HCT116 (cell line): ENCODE measurements around the gene NSG2. TPM values are rescaled to one million over a fixed set of nuclear protein-coding genes. Genes with fewer than 3 reads are reported as not detected.

Source experiments
- ATAC-seq: fragments of 200-7000 bp; cut with Tn5 transposase; 2 replicates; pipeline ENCODE4 v1.9.1; 2020; ENCODE audit warnings: mild to moderate bottlenecking, moderate library complexity
- BruUV-seq: library from RNA; stranded (reverse); fragments of 400-500 nt; replicated peaks from 2 replicates; lab custom pipeline; 2021; lab: Mats Ljungman, UMichigan
- CTCF ChIA-PET: fragments of 300-600 bp; sonication (Branson Sonifier 250); formaldehyde crosslinking; loops from one replicate; lab custom pipeline; 2021; ENCODE audit warnings: antibody characterized with exemption; lab: Charles Lee
- POLR2A ChIA-PET: fragments of 300-600, 350-600 bp; sonication (Branson Sonifier 250); formaldehyde crosslinking; loops from one replicate; lab custom pipeline; 2021; ENCODE audit warnings: antibody characterized with exemption; lab: Charles Lee
- RAD21 ChIA-PET, 2 experiments: fragments of 300-600 bp; sonication (Branson Sonifier 250); formaldehyde crosslinking; loops; one replicate each; lab custom pipeline; 2023; ENCODE audit warnings: low total read pairs in 2 of 2; ENCODE audit not compliant: uncharacterized antibody in 2 of 2, unreplicated experiment in 2 of 2, low non-redundant PET in 1 of 2; lab: Charles Lee
- DNase-seq: peaks from one replicate; pipeline ENCODE4 v3.0.0-alpha.2; 2010; ENCODE audit warnings: low read depth, low spot score
- H2AFZ ChIP-seq: fragments of 200-600 bp; shearing (Covaris generic), sonication (generic); 2 replicates; pipeline ENCODE4 v1.6.1; 2017; ENCODE audit warnings: low read depth, mixed run types, mixed read lengths, antibody characterized with exemption, low read length; ENCODE audit not compliant: poor library complexity, severe bottlenecking
- H3K27ac ChIP-seq: 2 replicates; pipeline ENCODE4 v1.5.1; 2012; ENCODE audit warnings: low read depth, low read length
- H3K27me3 ChIP-seq: fragments of 200-600 bp; sonication (generic); 2 replicates; pipeline ENCODE4 v1.6.1; 2016; ENCODE audit warnings: mixed run types, low read length, mixed read lengths; ENCODE audit not compliant: insufficient read depth
- H3K36me3 ChIP-seq, 2 experiments: fragments of 200-500 bp in 1 of 2; fragments of 200-600 bp in 1 of 2; sonication (Bioruptor generic) in 1 of 2; sonication (generic) in 1 of 2; 2 replicates each; pipeline versions ENCODE4 v1.5.1 to v1.6.1; 2014 to 2016; ENCODE audit warnings: low read length in 2 of 2, inconsistent platforms in 1 of 2, mixed read lengths in 1 of 2, mixed run types in 1 of 2; ENCODE audit not compliant: insufficient read depth in 2 of 2, control insufficient read depth in 1 of 2
- H3K4me1 ChIP-seq, 2 experiments: fragments of 200-600 bp in 1 of 2; sonication (generic) in 1 of 2; 2 replicates each; pipeline versions ENCODE4 v1.5.1 to v1.6.1; 2012 to 2017; ENCODE audit warnings: low read length in 2 of 2, inconsistent platforms in 1 of 2, mild to moderate bottlenecking in 1 of 2, mixed read lengths in 1 of 2, mixed run types in 1 of 2, moderate library complexity in 1 of 2; ENCODE audit not compliant: insufficient read depth in 2 of 2, control insufficient read depth in 1 of 2
- H3K4me2 ChIP-seq: fragments of 200-600 bp; sonication (generic); 2 replicates; pipeline ENCODE4 v1.6.1; 2017; ENCODE audit warnings: mixed run types, low read length, mixed read lengths
- H3K4me3 ChIP-seq, 2 experiments: fragments of 200-600 bp in 1 of 2; sonication (generic) in 1 of 2; replicated peaks in 1 of 2; 2 replicates each; pipeline ENCODE4 v1.5.1; 2011 to 2016; ENCODE audit warnings: low read length in 2 of 2, control low read depth in 1 of 2, low read depth in 1 of 2, mild to moderate bottlenecking in 1 of 2, mixed read lengths in 1 of 2, mixed run types in 1 of 2
- H3K79me2 ChIP-seq: fragments of 200-600 bp; sonication (generic); 2 replicates; pipeline ENCODE4 v1.6.1; 2017; ENCODE audit warnings: mild to moderate bottlenecking, mixed run types, low read length, moderate library complexity, mixed read lengths; ENCODE audit not compliant: insufficient read depth
- H3K9ac ChIP-seq: fragments of 200-600 bp; sonication (generic); 2 replicates; pipeline ENCODE4 v1.6.1; 2016; ENCODE audit warnings: low read length, mixed read lengths
- H3K9me2 ChIP-seq: fragments of 200-600 bp; sonication (generic), shearing (Covaris generic); 2 replicates; pipeline ENCODE4 v1.6.1; 2017; ENCODE audit warnings: mixed run types, mild to moderate bottlenecking, moderate library complexity; ENCODE audit not compliant: insufficient read depth
- H3K9me3 ChIP-seq, 2 experiments: fragments of 200-500 bp in 1 of 2; fragments of 200-600 bp in 1 of 2; sonication (Bioruptor generic) in 1 of 2; sonication (generic) in 1 of 2; 2 replicates each; pipeline ENCODE4 v1.6.1; 2014 to 2017; ENCODE audit warnings: low read length in 2 of 2, mixed read lengths in 2 of 2, inconsistent platforms in 1 of 2, low read depth in 1 of 2, mild to moderate bottlenecking in 1 of 2, mixed run types in 1 of 2, moderate library complexity in 1 of 2; ENCODE audit not compliant: control insufficient read depth in 1 of 2, insufficient read depth in 1 of 2
- H4K20me1 ChIP-seq: fragments of 200-600 bp; sonication (generic), shearing (Covaris generic); 2 replicates; pipeline ENCODE4 v1.6.1; 2017; ENCODE audit warnings: mixed run types, mild to moderate bottlenecking, moderate library complexity; ENCODE audit not compliant: insufficient read depth
- CBX3 ChIP-seq: IDR thresholded peaks from 2 replicates; pipeline ENCODE4 v1.6.1; 2012; ENCODE audit warnings: low read depth
- CEBPB ChIP-seq: IDR thresholded peaks from 2 replicates; pipeline ENCODE4 v1.6.1; 2012; ENCODE audit warnings: low read depth
- EGR1 ChIP-seq: IDR thresholded peaks from 2 replicates; pipeline ENCODE4 v1.6.1; 2012; ENCODE audit warnings: low read depth
- EZH2 ChIP-seq: fragments of 200-600 bp; sonication (generic); IDR thresholded peaks from 2 replicates; pipeline ENCODE4 v1.6.1; 2017; ENCODE audit warnings: antibody characterized with exemption, mixed run types
- EZH2phosphoT487 ChIP-seq: fragments of 200-600 bp; IDR thresholded peaks from 2 replicates; pipeline ENCODE4 v1.6.1; 2018; ENCODE audit warnings: antibody characterized with exemption, borderline replicate concordance
- JUND ChIP-seq: IDR thresholded peaks from 2 replicates; pipeline ENCODE4 v1.6.1; 2012
- POLR2A ChIP-seq: IDR thresholded peaks from 2 replicates; pipeline ENCODE4 v1.7.0; 2011; ENCODE audit warnings: borderline replicate concordance; ENCODE audit not compliant: insufficient read depth, insufficient read length; ENCODE audit errors: extremely low read depth
- POLR2AphosphoS5 ChIP-seq: IDR thresholded peaks from 2 replicates; pipeline ENCODE4 v1.6.1; 2011; ENCODE audit warnings: mild to moderate bottlenecking, low read depth, low read length, moderate library complexity
- RAD21 ChIP-seq: IDR thresholded peaks from 2 replicates; pipeline ENCODE4 v1.6.1; 2012; ENCODE audit warnings: low read depth, mild to moderate bottlenecking
- REST ChIP-seq: IDR thresholded peaks from 2 replicates; pipeline ENCODE4 v1.6.1; 2012; ENCODE audit warnings: low read depth
- SIN3A ChIP-seq: IDR thresholded peaks from 2 replicates; pipeline ENCODE4 v1.6.1; 2012; ENCODE audit warnings: low read depth
- SP1 ChIP-seq: IDR thresholded peaks from 2 replicates; pipeline ENCODE4 v1.6.1; 2012; ENCODE audit warnings: low read depth
- TCF7L2 ChIP-seq: IDR thresholded peaks from 2 replicates; pipeline ENCODE4 v1.7.0; 2011; ENCODE audit warnings: borderline replicate concordance, inconsistent platforms; ENCODE audit not compliant: insufficient read depth, insufficient read length; ENCODE audit errors: extremely low read depth
- YY1 ChIP-seq: IDR thresholded peaks from 2 replicates; pipeline ENCODE4 v1.6.1; 2011; ENCODE audit warnings: low read length, low read depth, moderate library complexity, mild to moderate bottlenecking; ENCODE audit not compliant: insufficient replicate concordance; ENCODE audit errors: extremely low read depth
- ZFX ChIP-seq: fragments of 450-650 bp; IDR thresholded peaks from 2 replicates; pipeline ENCODE4 v1.6.1; 2017
- ZNF274 ChIP-seq: fragments of 200-500 bp; sonication (Bioruptor generic); IDR thresholded peaks from 2 replicates; pipeline ENCODE4 v1.6.1; 2014; ENCODE audit warnings: mild to moderate bottlenecking, low read depth, low read length, inconsistent platforms
- intact Hi-C: fragments of 100-400 bp; cut with micrococcal nuclease; formaldehyde crosslinking; loops from 2 replicates; pipeline ENCODE4 v1.10.0; 2022
- total RNA-seq: library from RNA; stranded (reverse); gene quantifications from one replicate; pipeline ENCODE4 v1.2.1, GENCODE V29; 2021; ENCODE audit not compliant: unreplicated experiment
- TF ChIP-seq, protein P1 (sequence below), 3 experiments: fragments of 200-600 bp in 1 of 3; sonication (generic) in 1 of 3; IDR thresholded peaks in 2 of 3; conservative IDR thresholded peaks in 1 of 3; 2 replicates each; pipeline ENCODE4 v1.5.1; 2012 to 2017; ENCODE audit warnings: low read depth in 2 of 3, low read length in 2 of 3, antibody characterized with exemption in 1 of 3, borderline replicate concordance in 1 of 3, control low read depth in 1 of 3, mild to moderate bottlenecking in 1 of 3, mixed read lengths in 1 of 3, mixed run types in 1 of 3, moderate library complexity in 1 of 3; ENCODE audit not compliant: insufficient read depth in 1 of 3
- TF ChIP-seq, protein P2 (sequence below): IDR thresholded peaks from 2 replicates; pipeline ENCODE4 v1.6.1; 2012
- TF ChIP-seq, protein P3 (sequence below): IDR thresholded peaks from 2 replicates; pipeline ENCODE4 v1.6.1; 2011; ENCODE audit warnings: mild to moderate bottlenecking, low read length, moderate library complexity; ENCODE audit not compliant: insufficient replicate concordance; ENCODE audit errors: extremely low read depth

Gene NSG2
- total RNA-seq, 1 experiment from 2014 or later: not detected

- TF ChIP-seq, protein P1, sequence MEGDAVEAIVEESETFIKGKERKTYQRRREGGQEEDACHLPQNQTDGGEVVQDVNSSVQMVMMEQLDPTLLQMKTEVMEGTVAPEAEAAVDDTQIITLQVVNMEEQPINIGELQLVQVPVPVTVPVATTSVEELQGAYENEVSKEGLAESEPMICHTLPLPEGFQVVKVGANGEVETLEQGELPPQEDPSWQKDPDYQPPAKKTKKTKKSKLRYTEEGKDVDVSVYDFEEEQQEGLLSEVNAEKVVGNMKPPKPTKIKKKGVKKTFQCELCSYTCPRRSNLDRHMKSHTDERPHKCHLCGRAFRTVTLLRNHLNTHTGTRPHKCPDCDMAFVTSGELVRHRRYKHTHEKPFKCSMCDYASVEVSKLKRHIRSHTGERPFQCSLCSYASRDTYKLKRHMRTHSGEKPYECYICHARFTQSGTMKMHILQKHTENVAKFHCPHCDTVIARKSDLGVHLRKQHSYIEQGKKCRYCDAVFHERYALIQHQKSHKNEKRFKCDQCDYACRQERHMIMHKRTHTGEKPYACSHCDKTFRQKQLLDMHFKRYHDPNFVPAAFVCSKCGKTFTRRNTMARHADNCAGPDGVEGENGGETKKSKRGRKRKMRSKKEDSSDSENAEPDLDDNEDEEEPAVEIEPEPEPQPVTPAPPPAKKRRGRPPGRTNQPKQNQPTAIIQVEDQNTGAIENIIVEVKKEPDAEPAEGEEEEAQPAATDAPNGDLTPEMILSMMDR (IDR thresholded peaks at IDR 0.05 in 2 of 3, conservative IDR thresholded peaks at IDR 0.05 in 1 of 3; ENCODE audit: borderline replicate concordance in 1 of 3, insufficient read depth in 1 of 3, low read depth in 2 of 3, low read length in 2 of 3): no peak
- TF ChIP-seq ZFX: no peak
- TF ChIP-seq TCF7L2: no peak
- no peak for TF ChIP-seq SIN3A
- no peak for TF ChIP-seq YY1
- TF ChIP-seq POLR2A: no peak
- no peak for TF ChIP-seq EGR1
- TF ChIP-seq, protein P2, sequence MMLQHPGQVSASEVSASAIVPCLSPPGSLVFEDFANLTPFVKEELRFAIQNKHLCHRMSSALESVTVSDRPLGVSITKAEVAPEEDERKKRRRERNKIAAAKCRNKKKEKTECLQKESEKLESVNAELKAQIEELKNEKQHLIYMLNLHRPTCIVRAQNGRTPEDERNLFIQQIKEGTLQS: no peak
- TF ChIP-seq CEBPB: no peak
- TF ChIP-seq CBX3: no peak
- TF ChIP-seq RAD21: no peak
- no peak for TF ChIP-seq JUND
- no peak for TF ChIP-seq ZNF274
- TF ChIP-seq SP1: no peak
- TF ChIP-seq POLR2AphosphoS5: no peak
- TF ChIP-seq EZH2: no peak
- no peak for TF ChIP-seq REST
- TF ChIP-seq, protein P3, sequence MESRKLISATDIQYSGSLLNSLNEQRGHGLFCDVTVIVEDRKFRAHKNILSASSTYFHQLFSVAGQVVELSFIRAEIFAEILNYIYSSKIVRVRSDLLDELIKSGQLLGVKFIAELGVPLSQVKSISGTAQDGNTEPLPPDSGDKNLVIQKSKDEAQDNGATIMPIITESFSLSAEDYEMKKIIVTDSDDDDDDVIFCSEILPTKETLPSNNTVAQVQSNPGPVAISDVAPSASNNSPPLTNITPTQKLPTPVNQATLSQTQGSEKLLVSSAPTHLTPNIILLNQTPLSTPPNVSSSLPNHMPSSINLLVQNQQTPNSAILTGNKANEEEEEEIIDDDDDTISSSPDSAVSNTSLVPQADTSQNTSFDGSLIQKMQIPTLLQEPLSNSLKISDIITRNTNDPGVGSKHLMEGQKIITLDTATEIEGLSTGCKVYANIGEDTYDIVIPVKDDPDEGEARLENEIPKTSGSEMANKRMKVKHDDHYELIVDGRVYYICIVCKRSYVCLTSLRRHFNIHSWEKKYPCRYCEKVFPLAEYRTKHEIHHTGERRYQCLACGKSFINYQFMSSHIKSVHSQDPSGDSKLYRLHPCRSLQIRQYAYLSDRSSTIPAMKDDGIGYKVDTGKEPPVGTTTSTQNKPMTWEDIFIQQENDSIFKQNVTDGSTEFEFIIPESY: no peak
- TF ChIP-seq EZH2phosphoT487: no peak
- ChIA-PET CTCF (no interaction called here), RAD21 (no interaction called here), POLR2A (no interaction called here)
- Histone ChIP-seq H3K9me2 (no peaks in the 10 kb centered on the region), H3K36me3 (no peaks in the 10 kb centered on the region), H4K20me1 (no peaks in the 10 kb centered on the region), H3K79me2 (no peaks in the 10 kb centered on the region), H3K4me2 (no peak overlapping the region), H3K4me1 (peaks cover 6 to 19% of the 10 kb centered on the region in 2 experiments), H3K9ac (no peak overlapping the region), H3K27me3 (no peaks in the 10 kb centered on the region), H2AFZ (no peak overlapping the region), H3K9me3 (no peaks in the 10 kb centered on the region), H3K4me3 (no peak overlapping the region), H3K27ac (no peak overlapping the region)
- intact Hi-C loops: no loop called here
- ATAC-seq: no peak
- DNase-seq: no peak
- no TSS peak for BruUV-seq
Observed at GRCh38 chr5:174155706-174156105, 110.2 kb downstream of the NSG2 start.
